Endodermal cell (in vitro differentiated cells): ENCODE data around the gene SDE2. TPM values are rescaled to one million over a fixed set of nuclear protein-coding genes. Genes with fewer than 3 reads are reported as not detected.

Experiments
- DNase-seq: peaks from one replicate; pipeline ENCODE4 v3.0.0-alpha.2; 2017
- H3K27ac ChIP-seq: 2 replicates; pipeline ENCODE4 v1.5.1; 2013; ENCODE audit warnings: mild to moderate bottlenecking, low read depth, low read length, moderate library complexity
- H3K27me3 ChIP-seq: 2 replicates; pipeline ENCODE4 v1.6.1; 2013; ENCODE audit warnings: mild to moderate bottlenecking, low read length, moderate library complexity; ENCODE audit not compliant: insufficient read depth, control insufficient read depth, poor library complexity, severe bottlenecking
- H3K36me3 ChIP-seq: 2 replicates; pipeline ENCODE4 v1.7.0; 2013; ENCODE audit warnings: mild to moderate bottlenecking, low read length, moderate library complexity; ENCODE audit not compliant: control insufficient read depth, insufficient read depth
- H3K4me1 ChIP-seq: one replicate; pipeline ENCODE4 v1.7.0; 2013; ENCODE audit warnings: low read length; ENCODE audit not compliant: control insufficient read depth, insufficient read depth
- H3K4me3 ChIP-seq: 2 replicates; pipeline ENCODE4 v1.5.1; 2013; ENCODE audit warnings: mild to moderate bottlenecking, low read length, moderate library complexity
- H3K9ac ChIP-seq: 2 replicates; pipeline ENCODE4 v1.6.1; 2013; ENCODE audit warnings: mild to moderate bottlenecking, low read length, moderate library complexity; ENCODE audit not compliant: poor library complexity, severe bottlenecking; ENCODE audit errors: extremely low read depth
- H3K9me3 ChIP-seq: 2 replicates; pipeline ENCODE4 v1.6.1; 2013; ENCODE audit warnings: mild to moderate bottlenecking, low read length, moderate library complexity; ENCODE audit not compliant: control insufficient read depth
- H3K27ac Mint-ChIP-seq: 2 replicates; pipeline ENCODE4 v1.8.0; 2020; ENCODE audit warnings: mixed read lengths
- H3K27me3 Mint-ChIP-seq: 2 replicates; pipeline ENCODE4 v1.8.0; 2021; ENCODE audit warnings: mild to moderate bottlenecking, mixed read lengths; ENCODE audit not compliant: insufficient read depth
- H3K36me3 Mint-ChIP-seq: 2 replicates; pipeline ENCODE4 v1.8.0; 2020; ENCODE audit warnings: low read depth, mixed read lengths
- H3K4me1 Mint-ChIP-seq: 2 replicates; pipeline ENCODE4 v1.8.0; 2020; ENCODE audit warnings: mixed read lengths
- H3K4me3 Mint-ChIP-seq: 2 replicates; pipeline ENCODE4 v1.8.0; 2020; ENCODE audit warnings: mild to moderate bottlenecking, moderate library complexity, mixed read lengths
- H3K9me3 Mint-ChIP-seq: 2 replicates; pipeline ENCODE4 v1.8.0; 2020; ENCODE audit warnings: mild to moderate bottlenecking, mixed read lengths
- CTCF ChIP-seq: fragments of 200-600 bp; sonication (generic); conservative IDR thresholded peaks from 2 replicates; pipeline ENCODE4 v1.5.0; 2021; ENCODE audit warnings: antibody characterized with exemption, mild to moderate bottlenecking
- whole genome bisulfite sequencing, 2 experiments: methylation state at CpG; one replicate each; pipeline versions ENCODE4 v1.1.5 to v1.1.7; 2013; ENCODE audit warnings: missing lambda C conversion rate in 2 of 2, mixed read lengths in 1 of 2; ENCODE audit not compliant: insufficient coverage in 1 of 2, insufficient read length in 1 of 2; 5-methylcytosine and 5-hydroxymethylcytosine counted together
- total RNA-seq, 2 donors: library from RNA; stranded (reverse); fragmentation: NEBNext Ultra II Directional in 1 of 2; extraction: Animal tissue kit (Norgen Biotek cat#: 25700) in 1 of 2; gene quantifications; 2 replicates in 1 of 2; 3 replicates in 1 of 2; pipeline ENCODE4 v1.2.1, GENCODE V29; 2021

Gene SDE2
- total RNA-seq, 2 donors from 2014 or later = 19.0 to 21.6 TPM

DNA sequence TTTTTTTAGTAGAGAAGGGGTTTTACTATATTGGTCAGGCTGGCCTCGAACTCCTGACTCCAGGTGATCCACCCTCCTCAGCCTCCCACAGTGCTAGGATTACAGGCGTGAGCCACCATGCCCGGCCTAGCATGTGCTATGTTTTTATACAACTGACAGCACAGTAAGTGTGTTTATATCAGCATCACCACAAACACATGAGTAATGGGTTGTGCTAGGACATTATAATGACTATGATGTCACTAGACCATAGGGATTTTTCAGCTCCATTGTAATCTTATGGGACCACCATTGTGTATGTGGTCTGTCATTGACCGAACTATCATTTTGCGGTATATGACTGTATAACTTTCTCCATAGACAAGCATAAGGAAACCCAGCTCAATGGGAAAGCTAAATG, 64.4 kb downstream of the SDE2 start:
- H3K36me3 ChIP-seq = peaks cover 28% of the 10 kb centered on the region
- H3K27me3 ChIP-seq = no peaks in the 10 kb centered on the region
- 92 to 95% methylated on average over 5 of the region's 5 CpGs for WGBS, 2 experiments
- peaks cover 7% of the 10 kb centered on the region for H3K36me3 Mint-ChIP-seq
- no peak overlapping the region for H3K4me3 Mint-ChIP-seq
- H3K27ac ChIP-seq = no peak overlapping the region
- no peak for TF ChIP-seq CTCF
- no peak overlapping the region for H3K27ac Mint-ChIP-seq
- no peak overlapping the region for H3K4me3 ChIP-seq
- no peak for DNase-seq
- no peaks in the 10 kb centered on the region for H3K27me3 Mint-ChIP-seq
- H3K9me3 ChIP-seq = no peaks in the 10 kb centered on the region
- no peaks in the 10 kb centered on the region for H3K4me1 ChIP-seq
- peaks cover 14% of the 10 kb centered on the region for H3K4me1 Mint-ChIP-seq
- H3K9me3 Mint-ChIP-seq = no peaks in the 10 kb centered on the region
- H3K9ac ChIP-seq = no peak overlapping the region

- TF ChIP-seq CTCF = no peak
- no peaks in the 10 kb centered on the region for H3K9me3 ChIP-seq
- Mint-ChIP-seq H3K4me1 (peaks cover 19% of the 10 kb centered on the region), H3K36me3 (peaks cover 6% of the 10 kb centered on the region), H3K27ac (no peak overlapping the region), H3K4me3 (no peak overlapping the region), H3K27me3 (no peaks in the 10 kb centered on the region), H3K9me3 (no peaks in the 10 kb centered on the region)
- no peaks in the 10 kb centered on the region for H3K27me3 ChIP-seq
- peaks cover 12% of the 10 kb centered on the region for H3K36me3 ChIP-seq
- no peaks in the 10 kb centered on the region for H3K4me1 ChIP-seq
- no peak overlapping the region for H3K4me3 ChIP-seq
- no peak for DNase-seq
- H3K9ac ChIP-seq = no peak overlapping the region
- 100% methylated on average over 1 of the region's 2 CpGs; no CpG with 5 or more reads in 1 of the 2 experiments for WGBS, 2 experiments
- no peak overlapping the region for H3K27ac ChIP-seq
These were observed 66.1 kb downstream of the SDE2 start for GRCh38 chr1:225933072-225933471.

Other genes with a start within 250 kb of the SDE2 start
- 100 to 1,000 TPM; 286 to 319 TPM for gene SRP9, start 221.5 kb downstream of the SDE2 start, total RNA-seq
- 10 to 100 TPM; 49.2 to 84.1 TPM for gene EPHX1, start 189.2 kb downstream of the SDE2 start, total RNA-seq
- 100 to 1,000 TPM; 194 to 232 TPM for gene TMEM63A, start 117.0 kb downstream of the SDE2 start, total RNA-seq
- gene LEFTY1, start 110.2 kb downstream of the SDE2 start, total RNA-seq = 100 to 1,000 TPM in 1 of 2 donors, 10 to 100 TPM in 1; 76.0 to 660 TPM
- gene PYCR2, start 75.1 kb downstream of the SDE2 start, total RNA-seq = 100 to 1,000 TPM in 1 of 2 donors, 10 to 100 TPM in 1; 94.5 to 101 TPM
- 100 to 1,000 TPM; 272 to 938 TPM for gene LEFTY2, start 58.1 kb downstream of the SDE2 start, total RNA-seq
- 100 to 1,000 TPM; 733 to 829 TPM for gene H3-3A, start 63.4 kb upstream of the SDE2 start, total RNA-seq
- 10 to 100 TPM; 34.8 to 48.0 TPM for gene ACBD3, start 187.4 kb upstream of the SDE2 start, total RNA-seq
- 10 to 100 TPM; 16.8 to 86.3 TPM for gene MIXL1, start 224.3 kb upstream of the SDE2 start, total RNA-seq